Liver (tissue), 9 donors: ENCODE measurements around the gene VASH1. TPM values are rescaled to one million over a fixed set of nuclear protein-coding genes. Genes with fewer than 3 reads are reported as not detected.

Experiments
- DNase-seq: peaks from one replicate; pipeline ENCODE4 v3.0.0-alpha.2; 2017; ENCODE audit warnings: low spot score
- H3K27ac ChIP-seq, 2 donors: one replicate each; pipeline ENCODE4 v1.7.0; 2013; ENCODE audit warnings: inconsistent platforms in 2 of 2, low read length in 2 of 2, control low read depth in 1 of 2, low read depth in 1 of 2, mild to moderate bottlenecking in 1 of 2
- H3K27me3 ChIP-seq, 4 donors: one replicate each; pipeline versions ENCODE4 v1.6.1 to v1.7.0; 2013; ENCODE audit warnings: low read length in 3 of 4, inconsistent platforms in 1 of 4, mild to moderate bottlenecking in 1 of 4, moderate library complexity in 1 of 4; ENCODE audit not compliant: control insufficient read depth in 4 of 4, insufficient read depth in 4 of 4
- H3K36me3 ChIP-seq, 4 donors: one replicate each; pipeline versions ENCODE4 v1.6.1 to v1.7.0; 2013; ENCODE audit warnings: low read length in 3 of 4, mild to moderate bottlenecking in 3 of 4, low read depth in 1 of 4, moderate library complexity in 1 of 4; ENCODE audit not compliant: control insufficient read depth in 4 of 4, insufficient read depth in 3 of 4
- H3K4me1 ChIP-seq, 4 donors: one replicate each; pipeline versions ENCODE4 v1.6.1 to v1.7.0; 2013; ENCODE audit warnings: low read length in 3 of 4, mild to moderate bottlenecking in 3 of 4, moderate library complexity in 1 of 4; ENCODE audit not compliant: control insufficient read depth in 4 of 4, insufficient read depth in 4 of 4
- H3K4me3 ChIP-seq, 3 donors: one replicate each; pipeline versions ENCODE4 v1.6.1 to v1.7.0; 2013; ENCODE audit warnings: low read length in 3 of 3, control low read depth in 1 of 3, low read depth in 1 of 3, mild to moderate bottlenecking in 1 of 3
- H3K9ac ChIP-seq, 2 donors: one replicate each; pipeline ENCODE4 v1.7.0; 2013; ENCODE audit warnings: low read length in 2 of 2, mild to moderate bottlenecking in 2 of 2, moderate library complexity in 2 of 2, control low read depth in 1 of 2, low read depth in 1 of 2
- H3K9me3 ChIP-seq, 4 donors: one replicate each; pipeline versions ENCODE4 v1.6.1 to v1.7.0; 2013; ENCODE audit warnings: low read length in 3 of 4; ENCODE audit not compliant: control insufficient read depth in 4 of 4
- EGR1 ChIP-seq, 2 donors: IDR thresholded peaks; 2 replicates each; pipeline ENCODE4 v1.6.1; 2016 to 2018; ENCODE audit warnings: antibody characterized with exemption in 2 of 2, low read depth in 2 of 2
- FOXA1 ChIP-seq: IDR thresholded peaks from 2 replicates; pipeline ENCODE4 v1.6.1; 2016; ENCODE audit warnings: antibody characterized with exemption
- FOXA2 ChIP-seq: IDR thresholded peaks from 2 replicates; pipeline ENCODE4 v1.6.1; 2016; ENCODE audit warnings: antibody characterized with exemption
- GABPA ChIP-seq, 2 donors: IDR thresholded peaks in 1 of 2; conservative IDR thresholded peaks in 1 of 2; 2 replicates each; pipeline ENCODE4 v1.6.1; 2016; ENCODE audit warnings: antibody characterized with exemption in 2 of 2, mild to moderate bottlenecking in 1 of 2, moderate library complexity in 1 of 2
- HNF4A ChIP-seq, 2 donors: conservative IDR thresholded peaks; 2 replicates each; pipeline ENCODE4 v1.6.1; 2016; ENCODE audit warnings: antibody characterized with exemption in 2 of 2, mild to moderate bottlenecking in 2 of 2
- HNF4G ChIP-seq: IDR thresholded peaks from 2 replicates; pipeline ENCODE4 v1.6.1; 2016; ENCODE audit warnings: antibody characterized with exemption
- JUND ChIP-seq, 2 donors: IDR thresholded peaks; 2 replicates each; pipeline ENCODE4 v1.6.1; 2016; ENCODE audit warnings: antibody characterized with exemption in 2 of 2
- NR2F2 ChIP-seq: IDR thresholded peaks from 2 replicates; pipeline ENCODE4 v1.6.1; 2016; ENCODE audit warnings: antibody characterized with exemption
- RAD21 ChIP-seq, 2 donors: IDR thresholded peaks; 2 replicates each; pipeline ENCODE4 v1.6.1; 2016; ENCODE audit warnings: antibody characterized with exemption in 2 of 2, mild to moderate bottlenecking in 2 of 2
- RXRA ChIP-seq, 2 donors: IDR thresholded peaks; 2 replicates each; pipeline ENCODE4 v1.6.1; 2017 to 2018; ENCODE audit warnings: antibody characterized with exemption in 2 of 2, mild to moderate bottlenecking in 1 of 2
- SP1 ChIP-seq: IDR thresholded peaks from 2 replicates; pipeline ENCODE4 v1.6.1; 2018; ENCODE audit warnings: antibody characterized with exemption, mild to moderate bottlenecking
- TAF1 ChIP-seq: conservative IDR thresholded peaks from 2 replicates; pipeline ENCODE4 v1.6.1; 2016; ENCODE audit warnings: antibody characterized with exemption, mild to moderate bottlenecking
- YY1 ChIP-seq: IDR thresholded peaks from 2 replicates; pipeline ENCODE4 v1.6.1; 2016; ENCODE audit warnings: antibody characterized with exemption, mild to moderate bottlenecking
- ZBTB33 ChIP-seq: IDR thresholded peaks from 2 replicates; pipeline ENCODE4 v1.6.1; 2016; ENCODE audit warnings: antibody characterized with exemption
- WGBS: extraction: QIAGEN DNeasy Blood & Tissue Kit; methylation state at CpG from one replicate; pipeline ENCODE4 v1.1.7; 2013; 5-methylcytosine and 5-hydroxymethylcytosine counted together
- polyA plus RNA-seq, 2 donors: library from polyadenylated mRNA; stranded (reverse) in 1 of 2; unstranded in 1 of 2; fragments of 200-250 nt in 1 of 2; fragments of >200 nt in 1 of 2; fragmentation: Nextera tagmentation in 1 of 2; extraction: Ambion mirVana in 1 of 2; gene quantifications; one replicate each; pipeline versions ENCODE4 v1.2.1 to v1.2.3, GENCODE V29; 2013 to 2015
- total RNA-seq, 2 donors: library from RNA; depleted of rRNA; stranded (reverse); fragments of >200 nt; gene quantifications; one replicate each; pipeline ENCODE4 v1.2.3, GENCODE V29; 2014
- TF ChIP-seq, protein P1 (sequence below): fragments of 150-350 bp; IDR thresholded peaks from 2 replicates; pipeline ENCODE4 v1.5.1; 2017; ENCODE audit warnings: improper control_type of control experiment, low read depth, low read length; ENCODE audit not compliant: missing input control
- TF ChIP-seq, protein P2 (sequence below): IDR thresholded peaks from 2 replicates; pipeline ENCODE4 v1.6.1; 2016; ENCODE audit warnings: antibody characterized with exemption, mild to moderate bottlenecking
- TF ChIP-seq, protein P3 (sequence below): IDR thresholded peaks from 2 replicates; pipeline ENCODE4 v1.6.1; 2016; ENCODE audit warnings: antibody characterized with exemption
- TF ChIP-seq, protein P4 (sequence below): IDR thresholded peaks from 2 replicates; pipeline ENCODE4 v1.6.1; 2016; ENCODE audit warnings: antibody characterized with exemption
- donor health status: healthy.
- donor health status: healthy.
- donor health status: healthy.
- donor health status: healthy.
- donor health status: healthy.

The VASH1 gene
- total and polyA plus RNA-seq, 4 donors = 0.94 to 5.9 (median 4.3) TPM

DNA sequence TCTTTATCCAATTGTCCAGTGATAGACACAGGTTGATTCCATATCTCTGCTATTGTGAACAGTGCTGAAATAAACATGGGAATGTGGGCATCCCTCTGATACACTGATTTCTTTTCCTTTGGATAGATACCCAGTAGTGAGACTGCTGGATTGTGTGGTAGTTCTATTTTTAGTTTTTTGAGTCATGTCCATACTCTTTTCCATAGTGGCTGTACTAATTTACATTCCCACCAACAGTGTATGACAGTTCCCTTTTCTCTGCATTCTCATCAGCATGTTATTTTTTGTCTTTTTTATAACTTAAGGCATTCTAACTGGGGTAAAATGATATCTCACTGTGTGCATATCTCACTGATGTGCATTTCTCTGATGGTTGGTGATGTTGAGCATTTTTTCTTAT lies 24.8 kb upstream of the VASH1 start:
- DNase-seq = no peak
- no peak overlapping the region for H3K27ac ChIP-seq
- no peak overlapping the region for H3K9ac ChIP-seq
- H3K27me3 ChIP-seq = no peaks in the 10 kb centered on the region
- no peak for TF ChIP-seq YY1
- no peak for TF ChIP-seq GABPA (IDR thresholded peaks at IDR 0.05 in 1 of 2, conservative IDR thresholded peaks at IDR 0.05 in 1 of 2)
- no peak for TF ChIP-seq HNF4G
- TF ChIP-seq TAF1 = no peak
- no peak for TF ChIP-seq EGR1 (IDR thresholded peaks at IDR 0.05; ENCODE audit: low read depth in 2 of 2)
- no peak for TF ChIP-seq JUND (IDR thresholded peaks at IDR 0.05)
- TF ChIP-seq RXRA (IDR thresholded peaks at IDR 0.05) = no peak
- no peak for TF ChIP-seq SP1
- TF ChIP-seq RAD21 (IDR thresholded peaks at IDR 0.05) = no peak
- no peak for TF ChIP-seq FOXA2
- TF ChIP-seq FOXA1 = no peak
- TF ChIP-seq, protein P1, sequence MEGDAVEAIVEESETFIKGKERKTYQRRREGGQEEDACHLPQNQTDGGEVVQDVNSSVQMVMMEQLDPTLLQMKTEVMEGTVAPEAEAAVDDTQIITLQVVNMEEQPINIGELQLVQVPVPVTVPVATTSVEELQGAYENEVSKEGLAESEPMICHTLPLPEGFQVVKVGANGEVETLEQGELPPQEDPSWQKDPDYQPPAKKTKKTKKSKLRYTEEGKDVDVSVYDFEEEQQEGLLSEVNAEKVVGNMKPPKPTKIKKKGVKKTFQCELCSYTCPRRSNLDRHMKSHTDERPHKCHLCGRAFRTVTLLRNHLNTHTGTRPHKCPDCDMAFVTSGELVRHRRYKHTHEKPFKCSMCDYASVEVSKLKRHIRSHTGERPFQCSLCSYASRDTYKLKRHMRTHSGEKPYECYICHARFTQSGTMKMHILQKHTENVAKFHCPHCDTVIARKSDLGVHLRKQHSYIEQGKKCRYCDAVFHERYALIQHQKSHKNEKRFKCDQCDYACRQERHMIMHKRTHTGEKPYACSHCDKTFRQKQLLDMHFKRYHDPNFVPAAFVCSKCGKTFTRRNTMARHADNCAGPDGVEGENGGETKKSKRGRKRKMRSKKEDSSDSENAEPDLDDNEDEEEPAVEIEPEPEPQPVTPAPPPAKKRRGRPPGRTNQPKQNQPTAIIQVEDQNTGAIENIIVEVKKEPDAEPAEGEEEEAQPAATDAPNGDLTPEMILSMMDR = no peak
- TF ChIP-seq, protein P2, sequence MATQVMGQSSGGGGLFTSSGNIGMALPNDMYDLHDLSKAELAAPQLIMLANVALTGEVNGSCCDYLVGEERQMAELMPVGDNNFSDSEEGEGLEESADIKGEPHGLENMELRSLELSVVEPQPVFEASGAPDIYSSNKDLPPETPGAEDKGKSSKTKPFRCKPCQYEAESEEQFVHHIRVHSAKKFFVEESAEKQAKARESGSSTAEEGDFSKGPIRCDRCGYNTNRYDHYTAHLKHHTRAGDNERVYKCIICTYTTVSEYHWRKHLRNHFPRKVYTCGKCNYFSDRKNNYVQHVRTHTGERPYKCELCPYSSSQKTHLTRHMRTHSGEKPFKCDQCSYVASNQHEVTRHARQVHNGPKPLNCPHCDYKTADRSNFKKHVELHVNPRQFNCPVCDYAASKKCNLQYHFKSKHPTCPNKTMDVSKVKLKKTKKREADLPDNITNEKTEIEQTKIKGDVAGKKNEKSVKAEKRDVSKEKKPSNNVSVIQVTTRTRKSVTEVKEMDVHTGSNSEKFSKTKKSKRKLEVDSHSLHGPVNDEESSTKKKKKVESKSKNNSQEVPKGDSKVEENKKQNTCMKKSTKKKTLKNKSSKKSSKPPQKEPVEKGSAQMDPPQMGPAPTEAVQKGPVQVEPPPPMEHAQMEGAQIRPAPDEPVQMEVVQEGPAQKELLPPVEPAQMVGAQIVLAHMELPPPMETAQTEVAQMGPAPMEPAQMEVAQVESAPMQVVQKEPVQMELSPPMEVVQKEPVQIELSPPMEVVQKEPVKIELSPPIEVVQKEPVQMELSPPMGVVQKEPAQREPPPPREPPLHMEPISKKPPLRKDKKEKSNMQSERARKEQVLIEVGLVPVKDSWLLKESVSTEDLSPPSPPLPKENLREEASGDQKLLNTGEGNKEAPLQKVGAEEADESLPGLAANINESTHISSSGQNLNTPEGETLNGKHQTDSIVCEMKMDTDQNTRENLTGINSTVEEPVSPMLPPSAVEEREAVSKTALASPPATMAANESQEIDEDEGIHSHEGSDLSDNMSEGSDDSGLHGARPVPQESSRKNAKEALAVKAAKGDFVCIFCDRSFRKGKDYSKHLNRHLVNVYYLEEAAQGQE = no peak
- TF ChIP-seq HNF4A (conservative IDR thresholded peaks at IDR 0.05) = no peak
- TF ChIP-seq, protein P3, sequence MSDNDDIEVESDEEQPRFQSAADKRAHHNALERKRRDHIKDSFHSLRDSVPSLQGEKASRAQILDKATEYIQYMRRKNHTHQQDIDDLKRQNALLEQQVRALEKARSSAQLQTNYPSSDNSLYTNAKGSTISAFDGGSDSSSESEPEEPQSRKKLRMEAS = no peak
- no peak for TF ChIP-seq NR2F2
- H3K4me1 ChIP-seq = no peaks in the 10 kb centered on the region
- H3K36me3 ChIP-seq = no peaks in the 10 kb centered on the region
- H3K4me3 ChIP-seq = no peak overlapping the region
- peaks cover 0 to 7% (median 0%) of the 10 kb centered on the region in 4 donors for H3K9me3 ChIP-seq

GRCh38 chr14:76741074-76741473 lies 20.2 kb upstream of the VASH1 start:
- no peaks in the 10 kb centered on the region for H3K4me1 ChIP-seq
- WGBS = 81% methylated on average over 1 of the region's 1 CpG
- no peak for DNase-seq
- no peak overlapping the region for H3K9ac ChIP-seq
- peaks cover 0 to 8% (median 0%) of the 10 kb centered on the region in 4 donors for H3K9me3 ChIP-seq
- H3K27ac ChIP-seq = no peak overlapping the region
- H3K36me3 ChIP-seq = no peaks in the 10 kb centered on the region
- no peaks in the 10 kb centered on the region for H3K27me3 ChIP-seq
- H3K4me3 ChIP-seq = no peak overlapping the region
- no peak for TF ChIP-seq FOXA1
- TF ChIP-seq FOXA2 = no peak
- TF ChIP-seq, protein P4, sequence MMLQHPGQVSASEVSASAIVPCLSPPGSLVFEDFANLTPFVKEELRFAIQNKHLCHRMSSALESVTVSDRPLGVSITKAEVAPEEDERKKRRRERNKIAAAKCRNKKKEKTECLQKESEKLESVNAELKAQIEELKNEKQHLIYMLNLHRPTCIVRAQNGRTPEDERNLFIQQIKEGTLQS = no peak
- no peak for TF ChIP-seq HNF4A (conservative IDR thresholded peaks at IDR 0.05)
- no peak for TF ChIP-seq YY1
- no peak for TF ChIP-seq SP1
- TF ChIP-seq NR2F2 = no peak
- TF ChIP-seq, protein P3 = no peak
- TF ChIP-seq TAF1 = no peak
- TF ChIP-seq, protein P1 = no peak
- no peak for TF ChIP-seq JUND (IDR thresholded peaks at IDR 0.05)
- TF ChIP-seq HNF4G = no peak
- no peak for TF ChIP-seq RAD21 (IDR thresholded peaks at IDR 0.05)
- TF ChIP-seq EGR1 (IDR thresholded peaks at IDR 0.05; ENCODE audit: low read depth in 2 of 2) = no peak
- TF ChIP-seq RXRA (IDR thresholded peaks at IDR 0.05) = no peak
- TF ChIP-seq ZBTB33 = no peak
- no peak for TF ChIP-seq GABPA (IDR thresholded peaks at IDR 0.05 in 1 of 2, conservative IDR thresholded peaks at IDR 0.05 in 1 of 2)
